HG02870 (cell line): ENCODE results near the gene TXNRD1.
A peak's percentile ranks its signal among the peaks of the same experiment; 100 is the strongest.

ENCODE experiments used
- ATAC-seq: cut with Tn5 transposase; IDR thresholded peaks from one replicate; pipeline ENCODE4 v1.9.1; 2021; ENCODE audit warnings: mild to moderate bottlenecking, moderate library complexity; ENCODE audit not compliant: unreplicated experiment

Gene TXNRD1

DNA sequence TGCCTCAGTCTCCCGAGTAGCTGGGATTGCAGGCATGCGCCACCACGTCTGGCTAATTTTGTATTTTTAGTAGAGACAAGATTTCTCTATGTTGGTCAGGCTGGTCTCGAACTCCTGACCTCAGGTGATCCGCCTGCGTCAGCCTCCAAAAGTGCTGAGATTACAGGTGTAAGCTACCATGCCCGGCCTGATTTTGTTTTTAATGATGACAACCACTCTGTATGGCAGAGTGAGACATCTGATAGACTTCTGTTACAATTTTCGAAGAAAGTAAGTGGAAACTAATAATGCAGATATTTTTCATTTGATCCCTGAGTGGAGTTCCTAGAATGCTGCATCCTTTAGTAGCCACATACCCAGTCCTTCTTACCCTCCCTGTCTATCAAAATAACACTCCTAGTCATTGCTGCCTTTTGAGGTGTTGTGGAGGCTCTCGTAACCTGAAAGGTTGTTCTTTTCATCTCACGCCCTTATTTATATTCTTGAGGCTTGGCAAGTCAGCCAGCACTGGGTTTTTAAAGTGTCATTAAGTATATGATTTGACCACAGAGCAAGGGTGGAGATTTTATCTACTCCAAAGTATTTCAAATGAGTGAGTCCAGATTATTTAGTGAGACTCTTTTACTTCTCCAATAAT, 82.0 kb downstream of the TXNRD1 start:
- no peak for ATAC-seq

DNA sequence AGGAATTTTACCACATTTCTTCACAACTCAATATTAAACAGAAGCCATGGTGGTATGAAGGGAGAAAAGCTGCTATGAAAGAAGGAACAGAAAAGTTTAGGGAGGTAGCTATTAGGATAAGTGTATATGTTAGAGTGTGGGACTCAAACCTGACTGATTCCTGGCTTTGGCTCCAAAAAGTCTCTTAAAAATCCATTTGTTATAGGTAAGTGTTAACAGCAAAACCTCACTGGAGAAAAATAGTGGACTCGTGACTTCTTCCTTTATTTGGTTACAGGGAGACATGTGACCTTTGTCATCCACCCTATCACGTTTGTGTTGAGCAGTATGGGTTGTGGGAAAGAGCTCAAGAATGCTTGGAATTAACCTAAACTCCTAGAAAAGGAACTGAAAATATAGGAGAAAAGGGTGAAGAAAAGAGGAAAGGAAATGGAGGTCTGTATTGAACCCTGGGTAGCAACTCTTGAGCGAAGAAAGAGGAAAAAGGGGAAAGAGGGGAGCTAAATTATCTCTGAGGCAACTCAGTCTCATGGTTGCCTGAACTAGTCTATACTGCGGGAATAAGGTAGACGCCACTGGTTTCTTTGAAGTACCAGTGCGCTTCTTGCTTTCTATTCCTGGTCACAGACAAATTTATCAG, 84.4 kb downstream of the TXNRD1 start:
- no peak for ATAC-seq

DNA sequence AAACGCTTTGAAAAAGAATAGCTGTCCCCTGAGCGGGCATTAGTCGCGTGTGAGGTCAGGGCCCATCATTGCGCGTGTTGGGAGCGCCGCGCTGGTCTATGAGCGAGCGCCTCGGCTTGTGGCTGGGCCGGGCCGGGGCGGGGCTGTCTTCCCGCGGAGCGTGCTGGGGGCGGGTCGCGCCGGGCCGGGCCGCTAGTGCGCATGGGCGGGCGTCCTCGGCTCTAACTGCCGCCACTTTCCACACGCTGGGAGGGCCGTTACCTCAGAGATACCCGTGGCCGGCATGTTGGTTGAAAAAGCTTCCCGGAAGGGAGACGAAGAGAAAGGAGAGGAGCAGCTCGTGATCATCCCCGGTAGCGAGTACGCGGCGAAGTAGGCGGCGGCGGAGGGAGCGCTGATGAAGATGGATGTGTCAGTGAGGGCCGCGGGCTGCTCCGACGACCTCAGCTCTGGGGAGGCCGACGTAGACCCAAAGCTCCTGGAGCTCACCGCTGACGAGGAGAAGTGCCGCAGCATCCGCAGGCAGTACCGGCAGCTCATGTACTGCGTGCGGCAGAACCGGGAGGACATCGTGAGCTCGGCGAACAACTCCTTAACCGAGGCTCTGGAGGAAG, 88.1 kb downstream of the TXNRD1 start, which contains the start of gene EID3:
Gene EID3, plus strand, starts transcription at position 202 of the 614 bp plus-strand sequence. Its CDS starts 196 bp downstream, at position 398.
- peak; percentile 87 for ATAC-seq

DNA sequence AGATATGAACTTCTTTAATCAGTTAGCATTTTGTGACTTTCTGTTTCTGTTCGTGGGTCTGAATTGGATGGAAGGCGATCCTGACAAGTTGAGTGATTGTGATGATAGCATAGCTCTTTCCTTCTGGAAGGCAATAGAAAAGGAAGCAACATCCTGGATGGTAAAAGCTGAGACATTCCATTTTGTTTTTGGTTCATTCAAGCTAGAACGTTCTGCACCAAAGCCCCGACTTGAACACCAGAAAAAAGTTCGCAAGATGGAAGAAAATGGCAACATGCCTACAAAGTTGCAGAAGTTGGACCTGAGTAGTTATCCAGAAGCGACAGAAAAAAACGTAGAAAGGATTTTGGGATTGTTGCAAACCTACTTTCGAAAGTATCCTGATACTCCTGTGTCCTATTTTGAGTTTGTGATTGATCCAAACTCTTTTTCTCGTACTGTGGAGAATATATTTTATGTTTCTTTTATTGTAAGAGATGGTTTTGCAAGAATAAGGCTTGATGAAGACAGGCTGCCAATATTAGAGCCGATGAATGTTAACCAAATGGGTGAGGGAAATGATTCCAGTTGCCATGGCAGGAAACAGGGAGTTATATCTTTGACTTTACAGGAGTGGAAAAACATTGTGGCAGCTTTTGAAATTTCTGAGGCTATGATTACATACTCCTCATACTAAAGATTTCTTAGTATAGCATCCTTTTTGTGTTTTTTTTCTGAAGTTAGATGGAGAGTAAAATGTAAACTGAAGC, 88.9 kb downstream of the TXNRD1 start:
- ATAC-seq = no peak

- no peak for ATAC-seq
These were observed 89.8 kb downstream of the TXNRD1 start for GRCh38 chr12:104305349-104305748.

- no peak for ATAC-seq
These were observed 90.8 kb downstream of the TXNRD1 start for GRCh38 chr12:104306376-104306775.

- no peak for ATAC-seq
These were observed 91.5 kb downstream of the TXNRD1 start for GRCh38 chr12:104306943-104307654.

- no peak for ATAC-seq
These were observed 92.0 kb downstream of the TXNRD1 start for GRCh38 chr12:104307655-104308000.

DNA sequence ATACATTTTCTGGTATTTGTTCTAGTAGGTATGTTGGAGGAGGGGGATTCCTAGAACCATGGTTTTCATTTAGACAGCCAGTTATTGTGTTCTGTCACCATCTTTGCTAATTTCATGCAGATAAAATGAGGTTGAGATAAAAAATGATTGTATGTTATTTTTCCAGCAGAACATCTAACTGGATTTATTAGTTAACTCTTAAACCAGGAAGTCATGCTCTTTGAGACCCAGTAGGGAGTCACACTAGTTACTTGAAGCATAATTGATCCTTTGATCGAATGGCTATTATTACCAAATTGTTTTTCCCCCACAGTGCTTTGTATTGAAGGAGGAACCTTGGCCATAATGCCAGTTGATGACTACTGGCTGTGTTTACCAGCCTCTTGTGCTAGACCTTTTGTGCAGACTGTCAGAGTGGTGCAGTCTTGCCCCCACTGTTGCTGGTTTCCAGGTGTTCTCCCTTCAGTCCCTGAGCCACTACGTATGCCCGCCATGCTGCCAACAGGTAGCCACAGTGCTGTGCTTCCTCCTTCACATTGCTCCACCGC, 93.9 kb downstream of the TXNRD1 start:
- ATAC-seq = no peak

GRCh38 chr12:104310751-104311633, 95.4 kb downstream of the TXNRD1 start:
- ATAC-seq = no peak

DNA sequence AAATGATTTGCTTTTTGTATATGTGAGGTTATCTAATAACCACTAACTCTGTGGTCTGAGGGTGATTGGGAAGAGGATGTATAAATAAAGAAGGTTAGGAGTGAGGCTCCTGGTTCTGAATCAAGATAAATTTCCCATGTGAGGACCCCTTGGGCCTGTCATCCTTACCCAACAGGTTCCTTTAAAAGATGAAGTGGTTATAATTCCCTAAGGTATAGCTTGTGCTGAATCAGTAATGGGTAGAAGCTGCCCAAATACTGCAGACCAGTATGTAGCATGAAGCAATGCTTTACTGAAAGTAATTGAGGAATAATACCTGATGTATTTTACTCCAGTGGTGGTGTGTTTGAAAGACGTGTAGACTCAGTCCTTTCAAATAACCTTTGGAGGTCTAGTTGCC, 96.6 kb downstream of the TXNRD1 start:
- no peak for ATAC-seq

- ATAC-seq = no peak
These were observed 97.1 kb downstream of the TXNRD1 start for GRCh38 chr12:104312654-104313053.

DNA sequence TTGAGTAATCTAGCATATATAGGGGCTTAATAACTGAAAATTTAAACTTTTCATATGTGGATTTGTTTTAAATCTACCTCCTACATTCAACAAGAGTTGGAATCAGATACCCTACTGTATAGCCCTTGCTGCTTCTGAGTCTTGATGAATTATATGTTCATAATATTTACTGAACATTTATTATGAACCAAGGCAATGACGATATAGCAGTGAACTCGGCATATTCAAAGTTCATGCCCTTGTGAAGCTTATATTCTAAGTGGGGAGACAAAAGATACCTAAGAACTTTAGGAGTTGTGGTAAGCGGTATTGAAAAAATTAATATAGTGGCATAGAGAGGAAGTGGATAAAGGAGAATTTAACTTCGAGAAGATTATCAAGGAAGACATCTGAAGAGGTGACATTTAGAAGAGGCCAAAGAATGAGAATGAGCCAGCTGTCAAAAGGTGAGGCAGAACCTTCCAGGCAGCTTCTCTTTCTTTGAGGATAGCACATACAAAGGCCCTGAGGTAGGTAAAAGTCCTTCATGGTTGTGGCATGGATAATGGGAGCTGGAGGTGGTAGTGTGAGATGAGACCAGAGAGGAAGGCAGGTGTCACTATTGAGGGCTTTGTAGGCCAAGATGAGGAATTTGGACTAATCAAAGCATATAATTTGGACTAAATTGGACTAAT, 98.1 kb downstream of the TXNRD1 start:
- ATAC-seq = no peak

GRCh38 chr12:104314242-104314614, 98.6 kb downstream of the TXNRD1 start:
- ATAC-seq = no peak

GRCh38 chr12:104315326-104316224, 100.0 kb downstream of the TXNRD1 start:
- ATAC-seq = no peak

DNA sequence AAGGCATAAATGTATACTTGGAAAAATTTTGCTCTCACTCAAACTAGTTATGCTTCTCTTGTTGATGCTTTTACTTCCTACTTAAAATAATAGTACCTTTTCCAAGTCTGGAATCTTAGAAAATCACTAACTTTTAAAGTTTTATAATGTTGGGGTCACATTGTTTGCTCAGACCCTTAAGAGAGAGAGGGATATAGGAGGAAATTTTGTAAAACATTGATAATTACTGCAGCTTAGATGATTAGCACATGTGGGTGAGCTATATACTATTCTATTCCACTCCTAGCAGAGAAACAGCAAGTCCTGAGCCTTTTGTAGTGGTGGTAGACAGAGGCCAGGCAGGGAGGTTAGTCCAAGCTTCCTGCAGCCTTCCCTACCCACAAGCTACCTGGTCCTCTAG, 101.4 kb downstream of the TXNRD1 start:
- no peak for ATAC-seq

DNA sequence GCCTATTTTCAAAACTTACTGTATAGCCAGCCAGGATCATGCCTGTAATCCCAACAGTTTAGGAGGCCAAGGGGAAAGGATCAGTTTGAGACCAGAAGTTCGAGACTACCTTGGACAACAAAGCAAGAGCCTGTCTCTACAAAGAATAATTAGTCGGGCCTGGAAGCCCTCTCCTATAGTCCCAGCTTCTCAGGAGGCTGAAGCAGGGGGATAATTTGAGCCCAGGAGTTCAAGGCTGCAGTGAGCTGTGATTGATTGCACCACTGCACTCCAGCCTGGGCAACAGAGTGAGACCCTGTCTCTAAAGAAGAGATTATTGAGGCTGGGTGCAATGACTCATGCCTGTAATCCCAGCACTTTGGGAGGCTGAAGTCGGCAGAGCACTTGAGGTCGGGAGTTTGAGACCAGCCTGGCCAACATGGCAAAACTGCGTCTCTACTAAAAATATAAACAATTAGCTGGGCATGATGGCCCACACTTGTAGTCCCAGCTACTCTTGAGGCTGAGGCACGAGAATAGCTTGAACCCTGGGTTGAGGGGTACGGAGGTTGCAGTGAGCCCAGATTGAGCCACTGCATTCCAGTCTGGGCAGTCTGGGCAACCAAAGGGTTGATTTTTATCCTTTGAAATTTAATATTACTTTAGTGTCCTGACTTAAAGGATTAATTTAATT, 102.1 kb downstream of the TXNRD1 start:
- ATAC-seq = no peak

- no peak for ATAC-seq
These were observed 103.4 kb downstream of the TXNRD1 start for GRCh38 chr12:104319028-104319427.
